Activated CD4-positive, alpha-beta T cell treated with anti-CD3 and anti-CD28 coated beads for 48 hours (primary cell): Measurements from ENCODE around the gene NCK2.

Experiments
- DNase-seq: peaks from one replicate; pipeline ENCODE4 v3.0.0-alpha.2; 2020

Gene NCK2

GRCh38 chr2:105876191-105876590 is 131.5 kb downstream of the NCK2 start:
- no peak for DNase-seq

GRCh38 chr2:105877945-105878344 is 133.2 kb downstream of the NCK2 start:
- no peak for DNase-seq

- no peak for DNase-seq
Observed at GRCh38 chr2:105879106-105879802, 134.5 kb downstream of the NCK2 start.

- no peak for DNase-seq
Observed at GRCh38 chr2:105879803-105880300, 135.1 kb downstream of the NCK2 start.

GRCh38 chr2:105880637-105881036 is 135.9 kb downstream of the NCK2 start:
- no peak for DNase-seq

GRCh38 chr2:105881286-105882136 is 136.8 kb downstream of the NCK2 start:
- no peak for DNase-seq

- no peak for DNase-seq
Observed at GRCh38 chr2:105882341-105882740, 137.6 kb downstream of the NCK2 start.

GRCh38 chr2:105882920-105883435 is 138.3 kb downstream of the NCK2 start:
- DNase-seq, result no peak

- DNase-seq, result no peak
Observed at GRCh38 chr2:105883911-105884694, 139.4 kb downstream of the NCK2 start.

- no peak for DNase-seq
Observed at GRCh38 chr2:105885456-105885855, 140.7 kb downstream of the NCK2 start.

GRCh38 chr2:105886029-105886454 is 141.3 kb downstream of the NCK2 start:
- DNase-seq, result no peak

- DNase-seq, result no peak
Observed at GRCh38 chr2:105886687-105887086, 142.0 kb downstream of the NCK2 start.

GRCh38 chr2:105887256-105887655 is 142.5 kb downstream of the NCK2 start:
- no peak for DNase-seq

- DNase-seq, result peak; percentile 60
Observed at GRCh38 chr2:105888625-105889024, 143.9 kb downstream of the NCK2 start.

GRCh38 chr2:105889046-105889445 is 144.3 kb downstream of the NCK2 start:
- DNase-seq, result no peak

- DNase-seq, result no peak
Observed at GRCh38 chr2:105890111-105890510, 145.4 kb downstream of the NCK2 start.

- no peak for DNase-seq
Observed at GRCh38 chr2:105890856-105891255, 146.1 kb downstream of the NCK2 start.

- DNase-seq, result no peak
Observed at GRCh38 chr2:105893011-105893995, 148.6 kb downstream of the NCK2 start.

GRCh38 chr2:105894327-105894944 is 149.7 kb downstream of the NCK2 start:
- DNase-seq, result no peak

GRCh38 chr2:105895990-105896764 is 151.5 kb downstream of the NCK2 start:
- DNase-seq, result no peak
